HAP-1 (cell line): Measurements from ENCODE around the gene RAB6B.
A peak's percentile ranks its signal among the peaks of the same experiment; 100 is the strongest.

Source experiments
- DNase-seq, 2 experiments: peaks; one replicate each; pipeline ENCODE4 v3.0.0-alpha.2; 2016 to 2020; ENCODE audit warnings: low spot score in 2 of 2
- H3K27me3 ChIP-seq: fragments of 250-450 bp; sonication (Bioruptor Pico); 2 replicates; pipeline ENCODE4 v1.5.1; 2020; ENCODE audit warnings: low read depth, mild to moderate bottlenecking, moderate library complexity
- H3K36me3 ChIP-seq: fragments of 250-450 bp; sonication (Bioruptor Pico); replicated peaks from 2 replicates; pipeline ENCODE4 v1.5.1; 2020; ENCODE audit warnings: mild to moderate bottlenecking
- H3K4me1 ChIP-seq: fragments of 250-450 bp; sonication (Bioruptor Pico); 2 replicates; pipeline ENCODE4 v1.5.1; 2020; ENCODE audit warnings: mild to moderate bottlenecking
- H3K4me3 ChIP-seq: fragments of 250-450 bp; sonication (Bioruptor Pico); 2 replicates; pipeline ENCODE4 v1.5.1; 2020; ENCODE audit warnings: mild to moderate bottlenecking, moderate library complexity
- H3K9me3 ChIP-seq: fragments of 250-450 bp; sonication (Bioruptor Pico); 2 replicates; pipeline ENCODE4 v1.5.1; 2020; ENCODE audit warnings: mild to moderate bottlenecking, moderate library complexity
- in situ Hi-C: fragments of 300-500 bp; cut with MboI; formaldehyde crosslinking; loops from 3 replicates; pipeline ENCODE4 v1.14.3; 2020; ENCODE audit warnings: low sequenced_read_pairs, inconsistent platforms, mixed read lengths

Gene RAB6B

GRCh38 chr3:133832802-133833144, 62.9 kb downstream of the RAB6B start:
- no peaks in the 10 kb centered on the region for H3K36me3 ChIP-seq
- H3K27me3 ChIP-seq = no peaks in the 10 kb centered on the region
- no peaks in the 10 kb centered on the region for H3K9me3 ChIP-seq
- no peak overlapping the region for H3K4me3 ChIP-seq
- in situ Hi-C loops = no loop called here
- no peaks in the 10 kb centered on the region for H3K4me1 ChIP-seq
- DNase-seq = no peak

- in situ Hi-C loops = no loop called here
- no peak for DNase-seq
Observed at GRCh38 chr3:133831966-133832801, 63.5 kb downstream of the RAB6B start.

GRCh38 chr3:133830071-133830470, 65.6 kb downstream of the RAB6B start:
- DNase-seq = no peak
- H3K36me3 ChIP-seq = no peaks in the 10 kb centered on the region; the same call in 1 of the 2 replicates
- no peaks in the 10 kb centered on the region for H3K4me1 ChIP-seq
- H3K27me3 ChIP-seq = no peaks in the 10 kb centered on the region
- in situ Hi-C loops = no loop called here
- H3K9me3 ChIP-seq = no peaks in the 10 kb centered on the region
- no peak overlapping the region for H3K4me3 ChIP-seq

More at GRCh38 chr3:133831966-133832801, 63.5 kb downstream of the RAB6B start:
- H3K4me3 ChIP-seq = no peak overlapping the region
- no peaks in the 10 kb centered on the region for H3K27me3 ChIP-seq
- no peaks in the 10 kb centered on the region for H3K9me3 ChIP-seq
- H3K36me3 ChIP-seq = no peaks in the 10 kb centered on the region
- no peaks in the 10 kb centered on the region for H3K4me1 ChIP-seq

- H3K9me3 ChIP-seq = no peaks in the 10 kb centered on the region
- no peaks in the 10 kb centered on the region; the same call in none of the 2 replicates for H3K36me3 ChIP-seq
- H3K4me3 ChIP-seq = no peak overlapping the region
- H3K27me3 ChIP-seq = no peaks in the 10 kb centered on the region
- no peaks in the 10 kb centered on the region for H3K4me1 ChIP-seq
- DNase-seq = no peak
- in situ Hi-C loops = no loop called here
Observed at GRCh38 chr3:133829310-133829707, 66.4 kb downstream of the RAB6B start.

- DNase-seq = no peak
- Histone ChIP-seq H3K9me3 (no peaks in the 10 kb centered on the region), H3K4me3 (no peak overlapping the region), H3K36me3 (peaks cover 3% of the 10 kb centered on the region), H3K27me3 (no peaks in the 10 kb centered on the region), H3K4me1 (no peaks in the 10 kb centered on the region)
- in situ Hi-C loops = no loop called here
Observed at GRCh38 chr3:133828576-133829309, 66.9 kb downstream of the RAB6B start.

- in situ Hi-C loops = no loop called here
- Histone ChIP-seq H3K36me3 (peaks cover 8% of the 10 kb centered on the region), H3K4me3 (no peak overlapping the region)
Observed at GRCh38 chr3:133827684-133828083, 68.0 kb downstream of the RAB6B start.

GRCh38 chr3:133827136-133827535, 68.5 kb downstream of the RAB6B start:
- H3K4me1 ChIP-seq = no peaks in the 10 kb centered on the region
- no peak for DNase-seq
- peaks cover 14% of the 10 kb centered on the region for H3K36me3 ChIP-seq
- in situ Hi-C loops = no loop called here
- H3K27me3 ChIP-seq = no peaks in the 10 kb centered on the region
- H3K9me3 ChIP-seq = no peaks in the 10 kb centered on the region
- no peak overlapping the region for H3K4me3 ChIP-seq

More at GRCh38 chr3:133827684-133828083, 68.0 kb downstream of the RAB6B start:
- no peaks in the 10 kb centered on the region for H3K9me3 ChIP-seq
- DNase-seq = no peak
- H3K27me3 ChIP-seq = no peaks in the 10 kb centered on the region
- H3K4me1 ChIP-seq = no peaks in the 10 kb centered on the region

GRCh38 chr3:133825969-133826727, 69.5 kb downstream of the RAB6B start:
- no peak for DNase-seq
- in situ Hi-C loops = no loop called here
- Histone ChIP-seq H3K4me3 (no peak overlapping the region), H3K4me1 (no peaks in the 10 kb centered on the region), H3K36me3 (peaks cover 24% of the 10 kb centered on the region), H3K27me3 (no peaks in the 10 kb centered on the region), H3K9me3 (no peaks in the 10 kb centered on the region)

GRCh38 chr3:133824961-133825485, 70.7 kb downstream of the RAB6B start:
- Histone ChIP-seq H3K27me3 (no peaks in the 10 kb centered on the region), H3K4me1 (no peaks in the 10 kb centered on the region), H3K36me3 (peaks cover 35% of the 10 kb centered on the region), H3K4me3 (no peak overlapping the region), H3K9me3 (no peaks in the 10 kb centered on the region)
- DNase-seq = no peak
- in situ Hi-C loops = no loop called here

- Histone ChIP-seq H3K9me3 (no peaks in the 10 kb centered on the region), H3K4me3 (no peak overlapping the region), H3K27me3 (no peaks in the 10 kb centered on the region), H3K36me3 (peaks cover 56% of the 10 kb centered on the region), H3K4me1 (no peaks in the 10 kb centered on the region)
- peak in 1 of 2 experiments; percentile 26 for DNase-seq
- in situ Hi-C loops = no loop called here
Observed at GRCh38 chr3:133821767-133822638, 73.7 kb downstream of the RAB6B start.

GRCh38 chr3:133820889-133821675, 74.6 kb downstream of the RAB6B start:
- Histone ChIP-seq H3K27me3 (no peaks in the 10 kb centered on the region), H3K9me3 (no peaks in the 10 kb centered on the region), H3K4me3 (no peak overlapping the region), H3K36me3 (peaks cover 64% of the 10 kb centered on the region), H3K4me1 (no peaks in the 10 kb centered on the region)
- in situ Hi-C loops = no loop called here
- DNase-seq = no peak

- in situ Hi-C loops = no loop called here
- no peak for DNase-seq
- no peaks in the 10 kb centered on the region for H3K27me3 ChIP-seq
- H3K9me3 ChIP-seq = no peaks in the 10 kb centered on the region
- no peak overlapping the region for H3K4me3 ChIP-seq
- peaks cover 70% of the 10 kb centered on the region for H3K36me3 ChIP-seq
- no peaks in the 10 kb centered on the region for H3K4me1 ChIP-seq
Observed at GRCh38 chr3:133820129-133820528, 75.6 kb downstream of the RAB6B start.
